Muscle of leg (tissue), 11 donors: Measurements from ENCODE around the gene PIGU. TPM values are rescaled to one million over a fixed set of nuclear protein-coding genes. Genes with fewer than 3 reads are reported as not detected.
A peak's percentile ranks its signal among the peaks of the same experiment; 100 is the strongest.

Experiments
- DNase-seq: peaks from one replicate; pipeline ENCODE4 v3.0.0; 2013
- H3K27ac ChIP-seq: one replicate; pipeline ENCODE4 v1.5.1; 2013; ENCODE audit warnings: mild to moderate bottlenecking, low read length, control low read depth
- H3K27me3 ChIP-seq: one replicate; pipeline ENCODE4 v1.6.1; 2013; ENCODE audit warnings: low read length; ENCODE audit not compliant: control insufficient read depth, insufficient read depth
- H3K36me3 ChIP-seq: one replicate; pipeline ENCODE4 v1.6.1; 2013; ENCODE audit warnings: low read length; ENCODE audit not compliant: control insufficient read depth, insufficient read depth
- H3K4me1 ChIP-seq: one replicate; pipeline ENCODE4 v1.6.1; 2013; ENCODE audit warnings: low read length; ENCODE audit not compliant: control insufficient read depth, insufficient read depth
- H3K4me3 ChIP-seq: one replicate; pipeline ENCODE4 v1.5.1; 2013; ENCODE audit warnings: low read length, control low read depth
- H3K9me3 ChIP-seq: replicated peaks from 2 replicates; pipeline ENCODE4 v1.6.1; 2013; ENCODE audit warnings: low read depth, low read length; ENCODE audit not compliant: control insufficient read depth
- WGBS: methylation state at CpG from one replicate; pipeline ENCODE4 v1.1.5; 2013; ENCODE audit warnings: missing lambda C conversion rate; ENCODE audit not compliant: insufficient coverage; 5-methylcytosine and 5-hydroxymethylcytosine counted together
- polyA plus RNA-seq, 8 donors: library from polyadenylated mRNA; unstranded; fragments of 120-200 nt; gene quantifications; one replicate each; pipeline versions ENCODE4 v1.2.1 to v1.2.3, GENCODE V29; 2013; ENCODE audit warnings: inconsistent platforms in 1 of 8, low replicate concordance in 1 of 8; ENCODE audit not compliant: insufficient read length in 8 of 8, insufficient read depth in 1 of 8
- total RNA-seq: library from RNA; stranded (reverse); fragments of 120-200 nt; gene quantifications from one replicate; pipeline ENCODE4 v1.2.4, GENCODE V29; 2013

The PIGU gene
- total and polyA plus RNA-seq, 9 donors = 13.1 to 26.8 (median 23.8) TPM

GRCh38 chr20:34549291-34549928 is 127.5 kb downstream of the PIGU start:
- Histone ChIP-seq H3K4me1 (peaks cover 3% of the 10 kb centered on the region), H3K27ac (no peak overlapping the region), H3K36me3 (no peaks in the 10 kb centered on the region), H3K9me3 (no peaks in the 10 kb centered on the region), H3K27me3 (no peaks in the 10 kb centered on the region), H3K4me3 (no peak overlapping the region)
- no peak for DNase-seq
- WGBS = 36% methylated on average over 13 of the region's 20 CpGs

- 89% methylated on average over 22 of the region's 22 CpGs for WGBS
- DNase-seq = no peak
- H3K27ac ChIP-seq = no peak overlapping the region
These were observed 128.9 kb downstream of the PIGU start for GRCh38 chr20:34547844-34548613.

GRCh38 chr20:34546751-34547181 is 130.1 kb downstream of the PIGU start:
- H3K27me3 ChIP-seq = no peaks in the 10 kb centered on the region
- WGBS = 68% methylated on average over 11 of the region's 11 CpGs
- H3K4me1 ChIP-seq = peaks cover 4% of the 10 kb centered on the region
- H3K4me3 ChIP-seq = no peak overlapping the region
- DNase-seq = no peak
- no peak overlapping the region for H3K27ac ChIP-seq
- no peaks in the 10 kb centered on the region for H3K9me3 ChIP-seq
- peaks cover 6% of the 10 kb centered on the region for H3K36me3 ChIP-seq

More at GRCh38 chr20:34547844-34548613, 128.9 kb downstream of the PIGU start:
- H3K27me3 ChIP-seq = no peaks in the 10 kb centered on the region
- H3K9me3 ChIP-seq = no peaks in the 10 kb centered on the region
- H3K4me3 ChIP-seq = no peak overlapping the region
- H3K4me1 ChIP-seq = peaks cover 4% of the 10 kb centered on the region
- H3K36me3 ChIP-seq = no peaks in the 10 kb centered on the region

GRCh38 chr20:34544109-34544796 is 132.6 kb downstream of the PIGU start:
- 4% methylated on average over 15 of the region's 19 CpGs for WGBS
- H3K9me3 ChIP-seq = no peaks in the 10 kb centered on the region
- H3K4me1 ChIP-seq = peaks cover 4% of the 10 kb centered on the region
- no peak for DNase-seq
- H3K27me3 ChIP-seq = no peaks in the 10 kb centered on the region
- peak overlapping the region; percentile 17 for H3K4me3 ChIP-seq
- H3K36me3 ChIP-seq = peaks cover 29% of the 10 kb centered on the region
- no peak overlapping the region for H3K27ac ChIP-seq

- Histone ChIP-seq H3K9me3 (no peaks in the 10 kb centered on the region), H3K27ac (no peak overlapping the region), H3K36me3 (peaks cover 36% of the 10 kb centered on the region), H3K4me1 (peaks cover 4% of the 10 kb centered on the region), H3K27me3 (no peaks in the 10 kb centered on the region), H3K4me3 (no peak overlapping the region)
- DNase-seq = no peak
- WGBS = 24% methylated on average over 8 of the region's 12 CpGs
These were observed 133.3 kb downstream of the PIGU start for GRCh38 chr20:34543463-34544056.

- H3K36me3 ChIP-seq = peaks cover 46% of the 10 kb centered on the region
- no peak overlapping the region for H3K4me3 ChIP-seq
- H3K27me3 ChIP-seq = no peaks in the 10 kb centered on the region
- DNase-seq = no peak
- H3K9me3 ChIP-seq = no peaks in the 10 kb centered on the region
- 93% methylated on average over 5 of the region's 6 CpGs for WGBS
- no peak overlapping the region for H3K27ac ChIP-seq
- peaks cover 4% of the 10 kb centered on the region for H3K4me1 ChIP-seq
These were observed 134.5 kb downstream of the PIGU start for GRCh38 chr20:34542439-34542838.

GRCh38 chr20:34541917-34542316 is 135.0 kb downstream of the PIGU start:
- H3K27me3 ChIP-seq = no peaks in the 10 kb centered on the region
- peaks cover 50% of the 10 kb centered on the region for H3K36me3 ChIP-seq
- H3K9me3 ChIP-seq = no peaks in the 10 kb centered on the region
- no peak for DNase-seq
- H3K4me3 ChIP-seq = no peak overlapping the region
- peaks cover 4% of the 10 kb centered on the region for H3K4me1 ChIP-seq
- no peak overlapping the region for H3K27ac ChIP-seq
- WGBS = 77% methylated on average over 10 of the region's 16 CpGs

GRCh38 chr20:34541264-34541901 is 135.5 kb downstream of the PIGU start:
- Histone ChIP-seq H3K27me3 (no peaks in the 10 kb centered on the region), H3K4me3 (no peak overlapping the region), H3K27ac (no peak overlapping the region), H3K4me1 (peaks cover 4% of the 10 kb centered on the region), H3K36me3 (peaks cover 55% of the 10 kb centered on the region), H3K9me3 (no peaks in the 10 kb centered on the region)
- no peak for DNase-seq
- 79% methylated on average over 10 of the region's 13 CpGs for WGBS

- Histone ChIP-seq H3K4me1 (peaks cover 4% of the 10 kb centered on the region), H3K27me3 (no peaks in the 10 kb centered on the region), H3K9me3 (no peaks in the 10 kb centered on the region), H3K36me3 (peaks cover 61% of the 10 kb centered on the region), H3K27ac (no peak overlapping the region), H3K4me3 (no peak overlapping the region)
- no peak for DNase-seq
- 86% methylated on average over 11 of the region's 15 CpGs for whole genome bisulfite sequencing
These were observed 136.2 kb downstream of the PIGU start for GRCh38 chr20:34540596-34541263.
